ENCODE results near the gene MGP.

- TF ChIP-seq, protein P1, sequence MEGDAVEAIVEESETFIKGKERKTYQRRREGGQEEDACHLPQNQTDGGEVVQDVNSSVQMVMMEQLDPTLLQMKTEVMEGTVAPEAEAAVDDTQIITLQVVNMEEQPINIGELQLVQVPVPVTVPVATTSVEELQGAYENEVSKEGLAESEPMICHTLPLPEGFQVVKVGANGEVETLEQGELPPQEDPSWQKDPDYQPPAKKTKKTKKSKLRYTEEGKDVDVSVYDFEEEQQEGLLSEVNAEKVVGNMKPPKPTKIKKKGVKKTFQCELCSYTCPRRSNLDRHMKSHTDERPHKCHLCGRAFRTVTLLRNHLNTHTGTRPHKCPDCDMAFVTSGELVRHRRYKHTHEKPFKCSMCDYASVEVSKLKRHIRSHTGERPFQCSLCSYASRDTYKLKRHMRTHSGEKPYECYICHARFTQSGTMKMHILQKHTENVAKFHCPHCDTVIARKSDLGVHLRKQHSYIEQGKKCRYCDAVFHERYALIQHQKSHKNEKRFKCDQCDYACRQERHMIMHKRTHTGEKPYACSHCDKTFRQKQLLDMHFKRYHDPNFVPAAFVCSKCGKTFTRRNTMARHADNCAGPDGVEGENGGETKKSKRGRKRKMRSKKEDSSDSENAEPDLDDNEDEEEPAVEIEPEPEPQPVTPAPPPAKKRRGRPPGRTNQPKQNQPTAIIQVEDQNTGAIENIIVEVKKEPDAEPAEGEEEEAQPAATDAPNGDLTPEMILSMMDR (IDR thresholded peaks at IDR 0.05), result peak in 2 of 4 experiments; percentile 4 to 19
- peak in 1 of 2 donors; percentile 2 for TF ChIP-seq POLR2A (IDR thresholded peaks at IDR 0.05)
Observed at GRCh38 chr12:14892726-14893505, 7.3 kb upstream of the MGP start.
